NCI-H69 (cell line): ENCODE data around the gene PRR11.
"Not testable (repeated sequence)": the region's sequence is repeated elsewhere in the genome, so short reads cannot be mapped to it uniquely, and the experiment has no call there.

Experiments
- DNase-seq: peaks from one replicate; lab custom pipeline; 2025; lab: John Stamatoyannopoulos, UW

Gene PRR11

GRCh38 chr17:59155439-59156177, at the start of gene PRR11:
Gene PRR11, plus strand, starts transcription at chr17:59155746. Its CDS starts 14,007 bp downstream, at chr17:59169753.
- DNase-seq, result peak; percentile 100

DNA sequence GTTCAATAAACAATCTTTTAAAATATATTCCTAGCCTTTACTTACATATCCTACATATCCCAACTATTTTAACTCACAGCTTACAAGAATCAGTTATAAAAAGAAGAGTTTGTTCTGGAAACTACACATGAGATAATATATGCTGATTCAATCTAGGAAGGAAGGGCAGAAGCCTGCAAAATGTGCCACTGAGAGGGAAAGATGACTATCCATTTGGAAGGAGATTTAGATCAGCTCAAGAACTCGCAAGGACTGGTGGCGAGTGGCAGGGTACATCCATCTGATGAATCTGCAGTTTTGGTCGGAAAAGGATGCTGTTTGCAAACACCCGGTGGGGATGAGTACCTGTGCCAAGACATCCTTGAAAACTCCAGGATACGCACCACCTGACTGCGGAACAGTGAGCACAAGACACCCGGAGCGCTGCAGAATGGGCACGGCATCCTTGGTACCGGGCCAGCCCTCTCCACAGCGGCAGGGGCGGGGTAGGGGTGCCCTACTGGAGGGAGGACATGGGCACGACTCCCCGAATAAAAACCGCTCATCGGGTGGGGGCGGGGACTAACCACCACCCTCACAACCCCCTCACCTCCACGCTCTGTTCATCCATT, 49.6 kb upstream of the PRR11 start:
- peak; percentile 90 for DNase-seq

- DNase-seq, result peak; percentile 100
Observed at GRCh38 chr17:59106463-59107305, 48.9 kb upstream of the PRR11 start, which contains the start of gene TRIM37. Gene TRIM37, minus strand, starts transcription at chr17:59106880. Its CDS starts 419 bp downstream, at chr17:59106461.

DNA sequence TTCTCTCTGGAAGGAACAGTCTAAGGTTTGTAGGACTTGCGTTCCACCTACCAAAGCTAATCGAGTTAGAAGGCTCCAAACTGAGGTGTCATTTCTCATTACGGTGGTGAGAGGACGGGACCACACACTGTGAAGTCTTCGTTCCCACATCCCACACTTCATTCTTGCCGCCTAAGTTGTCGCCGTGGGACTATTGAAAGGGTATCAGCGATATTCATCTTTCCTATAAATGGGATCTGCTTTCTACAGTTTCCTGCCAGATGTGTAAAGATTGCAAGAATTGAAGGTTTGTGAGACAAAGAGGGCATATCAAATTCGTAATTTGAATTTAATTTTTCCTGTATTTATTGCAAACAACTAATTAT, 48.3 kb upstream of the PRR11 start:
- peak; percentile 92 for DNase-seq

DNA sequence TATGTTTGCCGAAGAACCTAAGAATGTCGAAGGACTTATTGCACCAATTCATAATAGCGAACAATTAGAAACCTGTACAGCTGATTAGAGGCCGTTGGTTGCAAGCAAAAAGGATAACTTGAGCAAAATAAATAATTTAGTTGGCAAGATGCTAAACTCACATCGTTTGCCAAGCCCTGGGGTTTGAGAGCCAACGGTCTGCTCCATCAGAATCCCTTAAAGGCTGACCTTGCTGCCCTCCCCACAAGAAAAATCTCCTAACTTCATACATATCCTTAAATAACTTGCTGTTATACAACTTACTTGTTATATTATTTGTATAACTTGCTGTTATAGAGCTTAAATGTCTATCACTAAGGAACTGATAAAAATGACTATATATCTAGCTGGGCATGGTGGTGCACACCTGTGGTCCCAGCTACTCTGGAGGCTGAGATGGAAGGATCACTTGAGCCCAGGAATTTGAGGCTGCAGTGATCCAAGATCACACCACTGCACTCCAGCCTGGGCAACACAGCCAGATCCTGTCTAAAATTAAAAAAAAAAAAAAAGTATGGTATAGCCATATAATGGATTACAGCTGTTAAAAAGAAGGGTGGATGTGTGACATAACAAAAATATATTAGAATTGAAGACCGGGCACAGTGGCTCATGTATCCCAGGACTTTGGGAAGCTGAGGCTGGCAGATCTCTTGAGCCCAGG, 47.0 kb upstream of the PRR11 start:
- DNase-seq, result no peak

- no peak for DNase-seq
Observed at GRCh38 chr17:59110973-59111372, 44.6 kb upstream of the PRR11 start.

DNA sequence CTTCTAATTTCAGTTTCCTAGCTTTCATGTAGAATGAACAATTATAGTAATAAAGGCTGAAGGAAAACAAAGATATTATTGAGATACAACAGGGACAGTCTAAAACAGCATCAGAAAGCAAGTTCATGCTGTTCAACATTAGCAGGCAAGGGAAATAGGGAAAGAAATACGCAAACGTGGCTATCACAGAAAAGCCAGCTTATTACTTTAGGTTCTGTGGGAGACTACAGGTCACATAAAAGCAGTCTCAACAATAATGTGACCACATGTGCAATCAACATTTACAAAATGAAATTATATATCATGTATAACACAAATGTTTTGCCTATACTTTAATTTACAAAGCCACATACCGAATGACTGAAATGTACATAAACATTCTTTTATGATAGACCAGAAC, 44.0 kb upstream of the PRR11 start:
- no peak for DNase-seq

DNA sequence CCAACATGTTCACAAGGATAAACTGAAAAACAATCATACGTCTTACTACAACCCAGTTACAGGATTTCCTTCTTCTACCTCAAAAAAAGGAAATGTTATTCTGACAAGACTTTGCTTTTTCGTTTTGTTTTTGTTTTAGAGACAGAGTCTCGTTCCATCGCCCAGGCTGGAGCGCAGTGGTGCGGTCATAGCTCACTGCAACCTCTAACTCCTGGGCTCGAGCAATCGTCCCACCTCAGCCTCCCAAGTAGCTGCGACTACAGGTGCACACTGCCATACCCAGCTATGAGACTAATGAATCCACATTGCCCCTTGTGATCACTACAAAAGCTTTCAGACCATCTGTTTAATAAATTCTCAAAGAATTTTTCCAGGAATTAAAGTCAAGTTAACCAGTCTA, 40.1 kb upstream of the PRR11 start:
- DNase-seq, result no peak

DNA sequence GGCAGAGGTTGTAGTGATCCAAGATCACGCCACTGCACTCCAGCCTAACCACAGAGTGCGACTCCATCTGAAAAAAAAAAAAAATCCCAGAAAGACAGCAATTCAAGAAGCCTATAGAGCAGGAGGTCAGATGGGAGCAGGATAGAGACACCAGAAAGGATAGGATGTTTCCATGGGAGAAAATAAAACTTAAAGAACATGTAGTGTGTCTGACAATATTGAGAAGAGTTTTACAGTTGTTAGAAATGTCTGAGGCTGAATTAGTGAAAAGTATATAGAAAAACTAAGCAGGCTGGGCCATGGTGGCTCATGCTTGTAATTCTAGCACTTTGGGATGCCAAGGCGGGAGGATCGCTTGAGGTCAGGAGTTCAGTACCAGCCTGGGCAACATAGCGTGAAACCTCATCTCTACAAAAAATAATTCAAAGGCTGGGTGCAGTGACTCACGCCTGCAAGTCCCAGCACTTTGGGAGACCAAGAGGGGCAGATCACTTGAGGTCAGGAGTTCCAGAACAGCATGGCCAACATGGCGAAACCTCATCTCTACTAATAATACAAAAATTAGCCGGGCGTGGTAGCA, 33.6 kb upstream of the PRR11 start:
- no peak for DNase-seq

- no peak for DNase-seq
Observed at GRCh38 chr17:59124665-59125064, 30.9 kb upstream of the PRR11 start.

- no peak for DNase-seq
Observed at GRCh38 chr17:59126809-59127417, 28.6 kb upstream of the PRR11 start.

DNA sequence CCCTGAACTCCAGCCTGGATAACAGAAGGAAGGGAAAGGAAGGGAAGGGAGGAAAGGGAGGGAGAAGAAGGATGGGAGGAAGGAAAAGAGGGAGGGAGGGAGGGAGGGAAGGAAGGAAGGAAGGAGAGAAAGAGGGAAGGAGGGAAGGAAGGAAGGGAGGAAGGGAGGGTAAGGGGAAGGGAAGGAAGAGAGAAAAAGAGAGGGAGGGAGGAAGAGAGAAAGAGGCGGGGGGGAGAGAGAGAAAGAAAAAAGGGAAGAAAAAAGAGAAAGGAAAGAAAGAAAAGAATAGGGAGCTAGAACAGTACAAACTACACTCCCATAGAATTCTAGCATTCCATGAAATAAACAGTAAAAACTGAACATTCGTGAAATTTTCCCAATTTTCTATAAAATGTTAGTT, 25.7 kb upstream of the PRR11 start:
- DNase-seq, result no peak

DNA sequence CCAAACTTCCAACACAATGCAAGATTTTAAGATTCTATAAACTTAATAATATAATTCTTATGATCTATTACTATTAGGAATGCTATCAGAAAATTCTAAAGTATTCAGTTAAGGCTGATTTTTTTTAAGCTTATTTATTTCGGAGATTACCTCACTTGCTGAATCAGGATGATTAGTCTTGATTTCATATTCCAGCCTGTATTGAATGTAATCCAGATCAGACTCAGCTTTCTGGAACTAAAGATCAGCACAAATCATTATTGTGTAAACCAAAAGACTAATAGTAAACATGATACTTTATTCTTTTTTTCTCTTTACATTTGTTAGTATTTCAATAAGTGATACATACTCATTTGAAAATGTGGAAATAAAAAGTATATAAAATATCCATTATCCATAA, 24.4 kb upstream of the PRR11 start:
- no peak for DNase-seq

GRCh38 chr17:59138339-59138738, 17.2 kb upstream of the PRR11 start:
- not testable (repeated sequence) for DNase-seq

GRCh38 chr17:59139939-59140338, 15.6 kb upstream of the PRR11 start:
- DNase-seq, result no peak

DNA sequence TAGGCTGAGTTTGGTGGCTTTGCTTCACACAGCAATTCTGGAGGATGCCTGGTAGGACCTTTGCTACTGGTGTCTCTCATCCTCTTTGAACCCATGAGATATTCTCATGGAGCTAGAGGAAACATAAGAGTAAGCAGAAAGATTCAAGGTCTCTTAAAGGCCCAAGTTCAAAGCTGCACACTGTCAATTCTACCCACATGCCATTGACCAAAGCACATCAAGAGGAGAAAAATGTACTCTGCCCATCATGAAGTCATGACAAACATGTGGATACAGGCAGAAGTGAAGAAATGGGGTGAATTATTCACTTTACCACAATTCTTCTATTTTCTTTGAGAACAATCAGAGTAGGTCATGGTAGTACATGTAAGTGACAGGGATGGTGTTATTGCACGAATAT, 13.7 kb upstream of the PRR11 start:
- DNase-seq, result no peak

- DNase-seq, result no peak
Observed at GRCh38 chr17:59145571-59146096, 9.9 kb upstream of the PRR11 start.

- no peak for DNase-seq
Observed at GRCh38 chr17:59149051-59149450, 6.5 kb upstream of the PRR11 start.

DNA sequence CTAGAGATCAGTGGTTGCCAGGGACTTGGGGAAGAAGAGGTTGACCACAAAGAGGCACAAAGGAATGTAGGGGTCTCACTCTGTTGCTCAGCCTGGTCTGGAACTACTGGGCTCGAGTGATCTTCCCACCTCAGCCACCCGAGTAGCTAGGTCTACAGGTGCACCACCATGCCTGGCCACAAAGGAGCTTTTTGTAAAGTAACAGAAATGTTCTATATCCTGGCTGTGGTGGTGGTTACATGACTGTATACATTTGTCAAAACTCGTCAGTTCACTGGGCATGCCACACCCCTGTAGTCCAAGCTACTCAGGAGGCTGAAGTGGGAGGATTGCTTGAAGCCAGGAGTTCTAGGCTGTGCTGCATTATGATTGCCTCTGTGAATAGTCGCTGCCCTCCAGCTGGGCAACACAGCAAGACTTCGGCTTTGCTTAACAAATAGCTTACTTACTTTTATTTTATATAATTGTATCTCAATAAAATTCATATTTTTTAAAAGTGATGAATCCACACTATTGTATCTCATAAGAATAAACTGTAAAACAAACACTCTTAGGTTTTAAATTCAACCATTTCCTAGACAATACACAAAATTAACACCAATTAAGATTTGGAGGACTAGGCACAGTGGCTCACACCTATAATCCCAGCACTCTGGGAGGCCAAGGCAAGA, 5.6 kb upstream of the PRR11 start:
- DNase-seq, result no peak

GRCh38 chr17:59151006-59151405, 4.5 kb upstream of the PRR11 start:
- peak; percentile 18 for DNase-seq

DNA sequence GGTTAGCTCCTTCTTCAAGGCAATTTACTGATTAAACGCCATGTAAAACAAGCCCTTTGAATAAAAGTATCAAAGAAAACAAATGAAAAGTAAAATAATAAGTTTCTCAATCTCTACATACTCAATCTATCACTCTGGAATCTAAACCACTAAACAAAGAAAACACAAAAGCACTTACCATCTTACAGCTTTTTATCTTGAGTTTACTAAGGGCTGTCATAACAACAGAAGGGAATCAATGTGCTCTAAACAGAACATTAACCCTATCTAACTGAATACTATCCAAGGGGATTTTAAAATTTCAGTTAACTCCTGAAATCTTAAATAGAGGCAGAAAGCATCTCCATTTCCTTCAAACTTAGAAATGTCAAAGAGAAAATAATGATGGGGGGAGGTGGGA, 4.0 kb upstream of the PRR11 start:
- no peak for DNase-seq
